Fibroblast of the aortic adventitia (primary cell): ENCODE data around the gene TMEM243. TPM values are rescaled to one million over a fixed set of nuclear protein-coding genes. Genes with fewer than 3 reads are reported as not detected.
"Not testable (repeated sequence)": the region's sequence is repeated elsewhere in the genome, so short reads cannot be mapped to it uniquely, and the experiment has no call there.

Source experiments
- DNase-seq: peaks from one replicate; pipeline ENCODE4 v3.0.0-alpha.2; 2010; ENCODE audit warnings: low read depth
- H3K4me3 ChIP-seq: 2 replicates; pipeline ENCODE4 v1.5.1; 2011; ENCODE audit warnings: low read depth, mild to moderate bottlenecking, control low read depth, low read length, moderate library complexity
- total RNA-seq: library from RNA; depleted of rRNA; stranded (reverse); fragments of >200 nt; gene quantifications from 2 replicates; pipeline ENCODE4 v1.2.3, GENCODE V29; 2012; ENCODE audit warnings: low replicate concordance
- TF ChIP-seq, protein P1 (sequence below): IDR thresholded peaks from 2 replicates; pipeline ENCODE4 v1.5.1; 2011; ENCODE audit warnings: mild to moderate bottlenecking, low read length, control low read depth, inconsistent platforms; ENCODE audit not compliant: insufficient read depth

The TMEM243 gene, protein sequence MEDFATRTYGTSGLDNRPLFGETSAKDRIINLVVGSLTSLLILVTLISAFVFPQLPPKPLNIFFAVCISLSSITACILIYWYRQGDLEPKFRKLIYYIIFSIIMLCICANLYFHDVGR
- 47.8 and 57.7 TPM in 2 replicates for total RNA-seq

DNA sequence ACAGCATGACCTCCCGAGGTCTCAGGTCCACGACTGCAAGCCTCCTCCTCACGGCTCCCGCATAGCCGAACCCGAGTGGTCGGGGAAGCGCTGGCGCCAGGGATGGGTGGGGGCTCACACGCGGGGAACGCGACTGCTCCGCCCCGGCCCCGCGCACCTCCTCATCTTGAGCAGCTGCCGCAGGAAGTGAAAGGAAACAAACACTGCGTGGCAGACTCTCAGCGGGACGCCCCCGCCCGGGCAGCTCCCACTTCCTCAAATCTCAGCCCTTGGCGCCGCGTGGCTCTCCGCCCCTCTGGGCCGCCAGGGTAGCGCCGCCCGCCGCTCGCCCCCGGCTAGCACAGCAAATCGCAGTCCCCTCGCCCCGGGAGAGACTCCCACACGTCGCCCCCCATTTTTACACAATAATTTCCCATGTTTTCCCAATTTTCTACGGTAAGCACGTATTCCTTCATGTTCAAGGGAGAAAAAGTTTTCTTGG is at the start of gene TMEM243:
TSS of gene TMEM243 (minus strand) at position 188 of the 481 bp plus-strand sequence. CDS start 229 bp downstream, outside the sequence.
- TF ChIP-seq, protein P1, sequence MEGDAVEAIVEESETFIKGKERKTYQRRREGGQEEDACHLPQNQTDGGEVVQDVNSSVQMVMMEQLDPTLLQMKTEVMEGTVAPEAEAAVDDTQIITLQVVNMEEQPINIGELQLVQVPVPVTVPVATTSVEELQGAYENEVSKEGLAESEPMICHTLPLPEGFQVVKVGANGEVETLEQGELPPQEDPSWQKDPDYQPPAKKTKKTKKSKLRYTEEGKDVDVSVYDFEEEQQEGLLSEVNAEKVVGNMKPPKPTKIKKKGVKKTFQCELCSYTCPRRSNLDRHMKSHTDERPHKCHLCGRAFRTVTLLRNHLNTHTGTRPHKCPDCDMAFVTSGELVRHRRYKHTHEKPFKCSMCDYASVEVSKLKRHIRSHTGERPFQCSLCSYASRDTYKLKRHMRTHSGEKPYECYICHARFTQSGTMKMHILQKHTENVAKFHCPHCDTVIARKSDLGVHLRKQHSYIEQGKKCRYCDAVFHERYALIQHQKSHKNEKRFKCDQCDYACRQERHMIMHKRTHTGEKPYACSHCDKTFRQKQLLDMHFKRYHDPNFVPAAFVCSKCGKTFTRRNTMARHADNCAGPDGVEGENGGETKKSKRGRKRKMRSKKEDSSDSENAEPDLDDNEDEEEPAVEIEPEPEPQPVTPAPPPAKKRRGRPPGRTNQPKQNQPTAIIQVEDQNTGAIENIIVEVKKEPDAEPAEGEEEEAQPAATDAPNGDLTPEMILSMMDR: peak; percentile 2
- DNase-seq: peak; percentile 64
- H3K4me3 ChIP-seq: peak within 1 kb of the TSS; percentile 92

DNA sequence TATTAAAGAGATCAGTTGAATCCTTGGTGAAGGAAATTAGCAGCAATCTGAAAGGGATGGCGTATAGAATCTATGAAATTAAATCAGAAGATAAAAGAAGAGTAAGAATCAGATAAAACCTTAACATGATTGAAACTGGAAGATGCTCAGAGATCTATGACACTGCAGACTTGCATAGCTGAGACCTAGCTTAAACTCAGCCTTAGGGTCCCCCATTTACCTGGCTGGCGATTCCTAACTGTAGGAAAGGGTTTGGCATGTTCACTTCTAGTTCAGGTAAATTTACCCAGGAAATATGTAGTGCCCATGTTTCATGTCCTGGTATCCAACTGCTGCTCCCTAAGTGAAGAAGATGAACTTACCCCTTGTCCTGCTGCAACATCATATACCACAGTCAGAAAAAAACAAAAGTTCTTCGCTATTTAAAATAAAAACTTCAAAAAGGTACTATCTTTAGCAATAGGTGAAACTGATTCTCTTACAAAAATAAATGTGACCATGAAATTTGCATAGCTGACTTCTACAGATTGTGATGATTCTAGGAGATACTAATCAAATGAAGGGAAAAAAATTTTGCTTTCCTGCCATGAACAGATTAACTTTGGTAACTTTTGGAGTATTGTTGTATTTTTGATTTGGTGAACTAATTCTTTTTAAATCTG is 47.8 kb upstream of the TMEM243 start:
- TF ChIP-seq, protein P1: no peak
- DNase-seq: no peak
- H3K4me3 ChIP-seq: no peak overlapping the region

DNA sequence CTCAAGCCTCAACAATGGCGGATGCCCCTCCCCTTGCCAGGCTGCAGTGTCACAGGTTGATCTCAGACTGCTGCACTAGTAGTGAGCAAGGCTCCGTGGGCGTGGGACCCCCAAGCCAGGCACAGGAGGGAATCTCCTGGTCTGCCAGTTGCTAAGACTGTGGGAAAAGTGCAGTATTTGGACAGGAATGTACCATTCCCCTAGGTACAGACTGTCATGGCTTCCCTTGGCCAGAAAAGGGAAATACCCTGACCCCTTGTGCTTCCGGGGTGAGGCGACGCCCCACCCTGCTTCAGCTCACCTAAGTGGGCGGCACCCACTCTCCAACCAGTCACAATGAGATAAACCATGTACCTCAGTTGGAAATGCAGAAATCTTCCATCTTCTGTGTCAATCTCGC is 44.0 kb upstream of the TMEM243 start:
- TF ChIP-seq, protein P1: no peak
- no peak for DNase-seq
- no peak overlapping the region for H3K4me3 ChIP-seq

DNA sequence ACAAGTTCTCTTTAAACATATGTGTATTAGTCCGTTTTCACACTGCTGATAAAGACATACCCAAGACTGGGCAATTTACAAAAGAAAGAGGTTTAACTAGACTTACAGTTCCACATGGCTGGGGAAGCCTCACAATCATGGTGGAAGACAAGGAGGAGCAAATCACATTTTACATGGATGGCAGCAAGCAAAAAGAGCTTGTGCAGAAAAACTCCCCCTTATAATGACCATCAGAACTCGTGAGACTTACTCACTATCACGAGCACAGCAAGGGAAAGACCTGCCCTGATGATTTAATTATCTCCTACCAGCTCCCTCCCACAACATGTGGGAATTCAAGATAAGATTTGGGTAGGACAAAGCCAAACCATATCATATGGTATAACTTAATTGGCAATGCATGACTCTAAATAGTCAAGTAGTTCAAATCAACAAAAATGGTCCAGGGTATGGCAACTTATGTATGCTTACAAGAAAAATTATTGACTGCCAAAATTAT is 34.1 kb upstream of the TMEM243 start:
- DNase-seq: no peak
- H3K4me3 ChIP-seq: no peak overlapping the region
- TF ChIP-seq, protein P1: no peak

DNA sequence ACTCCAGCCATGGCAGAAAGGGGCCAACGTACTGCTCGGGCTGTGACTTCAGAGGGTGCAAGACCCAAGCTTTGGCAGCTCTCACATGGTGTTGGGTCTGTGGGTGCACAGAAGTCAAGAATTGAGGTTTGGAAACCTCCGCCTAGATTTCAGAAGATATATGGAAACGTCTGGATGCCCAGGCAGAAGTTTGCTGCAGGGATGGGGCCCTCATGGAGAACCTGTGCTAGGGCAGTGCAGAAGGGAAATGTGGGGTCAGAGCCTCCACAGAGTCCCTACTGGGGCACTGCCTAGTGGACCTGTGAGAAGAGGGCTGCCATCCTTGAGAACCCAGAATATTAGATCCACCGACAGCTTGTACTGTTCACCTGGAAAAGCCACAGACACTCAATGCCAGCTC is 26.1 kb upstream of the TMEM243 start:
- DNase-seq, H3K4me3 ChIP-seq: not testable (repeated sequence)

DNA sequence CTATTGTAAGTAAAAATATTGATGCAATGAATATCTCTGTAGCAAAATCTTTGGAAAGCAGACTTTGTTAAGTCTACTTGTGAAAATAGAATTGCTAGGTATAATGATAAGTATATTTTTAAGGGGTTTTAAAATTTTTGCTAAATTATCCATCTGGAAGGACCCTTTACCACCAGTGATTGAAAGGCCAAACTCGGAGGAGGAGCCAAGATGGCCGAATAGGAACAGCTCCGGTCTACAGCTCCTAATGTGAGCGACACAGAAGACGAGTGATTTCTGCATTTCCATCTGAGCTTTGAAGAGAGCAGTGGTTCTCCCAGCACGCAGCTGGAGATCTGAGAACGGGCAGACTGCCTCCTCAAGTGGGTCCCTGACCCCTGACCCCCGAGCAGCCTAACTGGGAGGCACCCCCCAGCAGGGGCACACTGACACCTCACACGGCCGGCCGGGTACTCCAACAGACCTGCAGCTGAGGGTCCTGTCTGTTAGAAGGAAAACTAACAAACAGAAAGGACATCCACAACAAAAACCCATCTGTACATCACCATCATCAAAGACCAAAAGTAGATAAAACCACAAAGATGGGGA is 19.0 kb upstream of the TMEM243 start:
- not testable (repeated sequence) for H3K4me3 ChIP-seq, DNase-seq

DNA sequence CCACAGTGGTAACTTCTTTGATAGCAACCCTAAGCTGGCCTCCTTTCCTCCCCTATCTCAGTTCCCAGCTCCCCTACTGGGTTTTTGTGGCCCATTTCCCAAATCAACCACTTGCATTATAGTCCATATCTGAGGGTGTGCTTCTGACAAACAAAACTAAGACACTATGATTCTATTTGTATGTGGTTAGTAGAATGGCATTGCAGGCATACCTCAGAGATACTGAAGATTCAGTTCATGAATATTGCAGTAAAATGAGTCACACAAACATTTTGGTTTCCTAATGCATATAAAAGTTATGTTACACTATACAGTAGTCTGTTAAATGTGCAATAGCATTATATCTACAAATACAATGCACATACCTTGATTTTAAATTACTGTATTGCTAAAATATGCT is 15.4 kb upstream of the TMEM243 start:
- DNase-seq: peak; percentile 15
- H3K4me3 ChIP-seq: no peak overlapping the region
- TF ChIP-seq, protein P1: no peak
